Measurements from ENCODE around the gene ABHD2. TPM values are rescaled to one million over a fixed set of nuclear protein-coding genes. Genes with fewer than 3 reads are reported as not detected.
"Not testable (repeated sequence)": the region's sequence is repeated elsewhere in the genome, so short reads cannot be mapped to it uniquely, and the experiment has no call there.

ABHD2 gene
- total RNA-seq, 4 donors from 2014 or later: 29.7 to 48.1 (median 35.9) TPM

GRCh38 chr15:89078851-89079810 lies 9.1 kb upstream of the ABHD2 start:
- no peaks in the 10 kb centered on the region for H3K27me3 ChIP-seq
- no peak overlapping the region for H3K4me3 ChIP-seq
- H3K36me3 ChIP-seq: no peaks in the 10 kb centered on the region
- H3K9me3 ChIP-seq: no peaks in the 10 kb centered on the region
- WGBS, 2 donors: 87 to 92% methylated on average over 5 of the region's 5 CpGs
- peaks cover 0 to 9% (median 0%) of the 10 kb centered on the region in 4 donors for H3K4me1 ChIP-seq
- TF ChIP-seq CTCF (IDR thresholded peaks at IDR 0.05) (no peak), POLR2A (IDR thresholded peaks at IDR 0.05) (no peak), EP300 (IDR thresholded peaks at IDR 0.05) (no peak)
- DNase-seq (ENCODE audit: low spot score in 2 of 2): no peak
- H3K27ac ChIP-seq: peak overlapping the region in 3 of 4 donors; percentile 10 to 63 (median 47)

- Histone ChIP-seq H3K36me3 (no peaks in the 10 kb centered on the region), H3K4me3 (no peak overlapping the region), H3K4me1 (peaks cover 0 to 12% (median 0%) of the 10 kb centered on the region in 4 donors), H3K27ac (no peak overlapping the region), H3K9me3 (no peaks in the 10 kb centered on the region), H3K27me3 (no peaks in the 10 kb centered on the region)
- no peak for TF ChIP-seq CTCF (IDR thresholded peaks at IDR 0.05)
- no peak for TF ChIP-seq POLR2A (IDR thresholded peaks at IDR 0.05)
- no peak for TF ChIP-seq EP300 (IDR thresholded peaks at IDR 0.05)
- WGBS, 2 donors: 97 to 100% methylated on average over 1 of the region's 1 CpG
- DNase-seq (ENCODE audit: low spot score in 2 of 2): no peak
Observed at GRCh38 chr15:89081878-89082277, 6.4 kb upstream of the ABHD2 start.

GRCh38 chr15:89083246-89083645 lies 5.0 kb upstream of the ABHD2 start:
- WGBS, 2 donors: 97 to 99% methylated on average over 6 of the region's 6 CpGs

GRCh38 chr15:89085289-89085926 lies 2.8 kb upstream of the ABHD2 start:
- Histone ChIP-seq H3K9me3 (no peaks in the 10 kb centered on the region), H3K4me1 (peaks cover 3 to 26% (median 19%) of the 10 kb centered on the region in 4 donors), H3K27me3 (no peaks in the 10 kb centered on the region), H3K27ac (peak overlapping the region in 2 of 4 donors; percentile 14 to 51), H3K4me3 (no peak overlapping the region), H3K36me3 (no peaks in the 10 kb centered on the region)
- no peak for DNase-seq (ENCODE audit: low spot score in 2 of 2)
- no peak for TF ChIP-seq EP300 (IDR thresholded peaks at IDR 0.05)
- no peak for TF ChIP-seq CTCF (IDR thresholded peaks at IDR 0.05)
- no peak for TF ChIP-seq POLR2A (IDR thresholded peaks at IDR 0.05)
- 55 to 58% methylated on average over 4 of the region's 4 CpGs for WGBS, 2 donors

More at GRCh38 chr15:89083246-89083645, 5.0 kb upstream of the ABHD2 start:
- no peak overlapping the region for H3K27ac ChIP-seq
- no peak overlapping the region for H3K4me3 ChIP-seq
- no peaks in the 10 kb centered on the region for H3K9me3 ChIP-seq
- no peaks in the 10 kb centered on the region for H3K27me3 ChIP-seq
- H3K4me1 ChIP-seq: peaks cover 0 to 18% (median 4%) of the 10 kb centered on the region in 4 donors
- TF ChIP-seq EP300 (IDR thresholded peaks at IDR 0.05) (no peak), POLR2A (IDR thresholded peaks at IDR 0.05) (no peak), CTCF (IDR thresholded peaks at IDR 0.05) (no peak)
- DNase-seq (ENCODE audit: low spot score in 2 of 2): no peak
- H3K36me3 ChIP-seq: no peaks in the 10 kb centered on the region

- not testable (repeated sequence) for H3K36me3 ChIP-seq; H3K27me3 ChIP-seq; H3K9me3 ChIP-seq; H3K4me3 ChIP-seq; DNase-seq (ENCODE audit: low spot score in 2 of 2)
- Histone ChIP-seq H3K4me1 (peaks cover 3 to 31% (median 21%) of the 10 kb centered on the region in 4 donors), H3K27ac (peak overlapping the region in 2 of 4 donors; percentile 14 to 51)
- WGBS, 2 donors: 44 to 50% methylated on average over 1 of the region's 1 CpG
Observed at GRCh38 chr15:89085933-89086332, 2.3 kb upstream of the ABHD2 start.

GRCh38 chr15:89086390-89086789 lies 1.9 kb upstream of the ABHD2 start:
- not testable (repeated sequence) for H3K9me3 ChIP-seq; H3K36me3 ChIP-seq; H3K27me3 ChIP-seq; DNase-seq (ENCODE audit: low spot score in 2 of 2); H3K27ac ChIP-seq; H3K4me3 ChIP-seq
- H3K4me1 ChIP-seq: peaks cover 3 to 36% (median 21%) of the 10 kb centered on the region in 4 donors
- 99% methylated on average over 5 of the region's 5 CpGs for whole genome bisulfite sequencing, 2 donors

All from tibial nerve (tissue), 4 donors.